Skeletal muscle satellite cell (primary cell): ENCODE results near the gene NECTIN4.
"Not testable (repeated sequence)": the region's sequence is repeated elsewhere in the genome, so short reads cannot be mapped to it uniquely, and the experiment has no call there.

Source experiments
- H3K27me3 ChIP-seq: 2 replicates; pipeline ENCODE4 v1.7.0; 2013; ENCODE audit warnings: low read length; ENCODE audit not compliant: control insufficient read depth, insufficient read depth
- H3K36me3 ChIP-seq: 2 replicates; pipeline ENCODE4 v1.7.0; 2013; ENCODE audit warnings: mild to moderate bottlenecking, control low read depth, low read length; ENCODE audit not compliant: insufficient read depth
- H3K4me1 ChIP-seq: 2 replicates; pipeline ENCODE4 v1.7.0; 2013; ENCODE audit warnings: low read length; ENCODE audit not compliant: control insufficient read depth, insufficient read depth
- H3K4me2 ChIP-seq: 2 replicates; pipeline ENCODE4 v1.7.0; 2013; ENCODE audit warnings: mild to moderate bottlenecking, low read length
- H3K4me3 ChIP-seq: 2 replicates; pipeline ENCODE4 v1.7.0; 2013; ENCODE audit warnings: low read length
- H3K9ac ChIP-seq: 2 replicates; pipeline ENCODE4 v1.7.0; 2013; ENCODE audit warnings: mild to moderate bottlenecking, low read depth, low read length, moderate library complexity
- H3K9me3 ChIP-seq: replicated peaks from 2 replicates; pipeline ENCODE4 v1.7.0; 2013; ENCODE audit warnings: mild to moderate bottlenecking, control low read depth, low read length

The NECTIN4 gene

GRCh38 chr1:161121834-161122233 is 32.5 kb upstream of the NECTIN4 start:
- H3K27me3 ChIP-seq = no peaks in the 10 kb centered on the region
- H3K4me2 ChIP-seq = no peak overlapping the region
- no peak overlapping the region for H3K4me3 ChIP-seq
- H3K9ac ChIP-seq = no peak overlapping the region
- peaks cover 19% of the 10 kb centered on the region for H3K4me1 ChIP-seq
- H3K9me3 ChIP-seq = no peaks in the 10 kb centered on the region
- H3K36me3 ChIP-seq = peaks cover 59% of the 10 kb centered on the region

GRCh38 chr1:161121042-161121650 is 31.8 kb upstream of the NECTIN4 start:
- Histone ChIP-seq H3K4me2 (no peak overlapping the region), H3K4me1 (peaks cover 24% of the 10 kb centered on the region), H3K27me3 (no peaks in the 10 kb centered on the region), H3K9ac (no peak overlapping the region), H3K4me3 (no peak overlapping the region), H3K9me3 (no peaks in the 10 kb centered on the region), H3K36me3 (peaks cover 55% of the 10 kb centered on the region)

GRCh38 chr1:161119092-161119903 is 29.9 kb upstream of the NECTIN4 start:
- peak overlapping the region; percentile 99 for H3K9ac ChIP-seq
- H3K4me3 ChIP-seq = peak overlapping the region; percentile 100
- H3K9me3 ChIP-seq = no peaks in the 10 kb centered on the region
- H3K27me3 ChIP-seq = no peaks in the 10 kb centered on the region
- peak overlapping the region; percentile 92 for H3K4me2 ChIP-seq
- H3K36me3 ChIP-seq = peaks cover 44% of the 10 kb centered on the region
- H3K4me1 ChIP-seq = peaks cover 40% of the 10 kb centered on the region

GRCh38 chr1:161117759-161118581 is 28.6 kb upstream of the NECTIN4 start, which contains the start of the genes NIT1 and PFDN2:
Gene NIT1, plus strand, starts transcription at chr1:161118105. Its CDS starts 72 bp downstream, at chr1:161118177.
Gene PFDN2, minus strand, starts transcription at chr1:161118037. Its CDS starts 11 bp downstream, at chr1:161118026.
- Histone ChIP-seq H3K4me3 (peak within 1 kb of the TSS; percentile 100), H3K36me3 (peaks cover 33% of the 10 kb centered on the region), H3K27me3 (no peaks in the 10 kb centered on the region), H3K9me3 (no peaks in the 10 kb centered on the region), H3K4me2 (peak within 1 kb of the TSS; percentile 92), H3K4me1 (peaks cover 42% of the 10 kb centered on the region), H3K9ac (peak within 1 kb of the TSS; percentile 99)

- H3K9ac ChIP-seq, H3K27me3 ChIP-seq, H3K9me3 ChIP-seq, H3K4me3 ChIP-seq: not testable (repeated sequence)
- peaks cover 13% of the 10 kb centered on the region for H3K36me3 ChIP-seq
- H3K4me1 ChIP-seq = peaks cover 42% of the 10 kb centered on the region
- H3K4me2 ChIP-seq = peak overlapping the region; percentile 92
Observed at GRCh38 chr1:161115961-161116360, 26.6 kb upstream of the NECTIN4 start.

GRCh38 chr1:161115132-161115711 is 25.9 kb upstream of the NECTIN4 start:
- H3K9ac ChIP-seq = no peak overlapping the region
- no peak overlapping the region for H3K4me3 ChIP-seq
- H3K4me1 ChIP-seq = peaks cover 40% of the 10 kb centered on the region
- peak overlapping the region; percentile 31 for H3K4me2 ChIP-seq
- H3K36me3 ChIP-seq = peaks cover 6% of the 10 kb centered on the region
- H3K27me3 ChIP-seq = no peaks in the 10 kb centered on the region
- H3K9me3 ChIP-seq = no peaks in the 10 kb centered on the region

- peaks cover 5% of the 10 kb centered on the region for H3K36me3 ChIP-seq
- peak overlapping the region; percentile 4 for H3K4me2 ChIP-seq
- no peaks in the 10 kb centered on the region for H3K27me3 ChIP-seq
- no peak overlapping the region for H3K4me3 ChIP-seq
- H3K9me3 ChIP-seq = no peaks in the 10 kb centered on the region
- H3K9ac ChIP-seq = no peak overlapping the region
- peaks cover 34% of the 10 kb centered on the region for H3K4me1 ChIP-seq
Observed at GRCh38 chr1:161114556-161114955, 25.2 kb upstream of the NECTIN4 start.

- Histone ChIP-seq H3K9ac (no peak overlapping the region), H3K4me3 (no peak overlapping the region), H3K27me3 (no peaks in the 10 kb centered on the region), H3K4me1 (peaks cover 27% of the 10 kb centered on the region), H3K9me3 (no peaks in the 10 kb centered on the region), H3K4me2 (no peak overlapping the region), H3K36me3 (peaks cover 11% of the 10 kb centered on the region)
Observed at GRCh38 chr1:161113915-161114314, 24.6 kb upstream of the NECTIN4 start.

- no peaks in the 10 kb centered on the region for H3K27me3 ChIP-seq
- H3K4me3 ChIP-seq = no peak overlapping the region
- peaks cover 15% of the 10 kb centered on the region for H3K36me3 ChIP-seq
- no peak overlapping the region for H3K4me2 ChIP-seq
- H3K9ac ChIP-seq = no peak overlapping the region
- H3K4me1 ChIP-seq = peaks cover 22% of the 10 kb centered on the region
- no peaks in the 10 kb centered on the region for H3K9me3 ChIP-seq
Observed at GRCh38 chr1:161111527-161111926, 22.2 kb upstream of the NECTIN4 start.

- H3K36me3 ChIP-seq = peaks cover 18% of the 10 kb centered on the region
- H3K4me2 ChIP-seq = no peak overlapping the region
Observed at GRCh38 chr1:161111117-161111516, 21.8 kb upstream of the NECTIN4 start.

GRCh38 chr1:161106431-161106830 is 17.1 kb upstream of the NECTIN4 start:
- no peak overlapping the region for H3K9ac ChIP-seq
- H3K4me1 ChIP-seq = no peaks in the 10 kb centered on the region
- H3K27me3 ChIP-seq = no peaks in the 10 kb centered on the region
- no peak overlapping the region for H3K4me2 ChIP-seq
- no peak overlapping the region for H3K4me3 ChIP-seq
- H3K36me3 ChIP-seq = peaks cover 29% of the 10 kb centered on the region
- H3K9me3 ChIP-seq = no peaks in the 10 kb centered on the region

More at GRCh38 chr1:161111117-161111516, 21.8 kb upstream of the NECTIN4 start:
- Histone ChIP-seq H3K9me3 (no peaks in the 10 kb centered on the region), H3K4me3 (no peak overlapping the region), H3K27me3 (no peaks in the 10 kb centered on the region), H3K9ac (no peak overlapping the region), H3K4me1 (peaks cover 18% of the 10 kb centered on the region)
